GM18517 (cell line): Measurements from ENCODE around the gene ESAM.
"Not testable (repeated sequence)": the region's sequence is repeated elsewhere in the genome, so short reads cannot be mapped to it uniquely, and the experiment has no call there.

Source experiments
- ATAC-seq: cut with Tn5 transposase; IDR thresholded peaks from one replicate; pipeline ENCODE4 v1.9.1; 2021; ENCODE audit warnings: mild to moderate bottlenecking, moderate library complexity; ENCODE audit not compliant: unreplicated experiment

The ESAM gene

DNA sequence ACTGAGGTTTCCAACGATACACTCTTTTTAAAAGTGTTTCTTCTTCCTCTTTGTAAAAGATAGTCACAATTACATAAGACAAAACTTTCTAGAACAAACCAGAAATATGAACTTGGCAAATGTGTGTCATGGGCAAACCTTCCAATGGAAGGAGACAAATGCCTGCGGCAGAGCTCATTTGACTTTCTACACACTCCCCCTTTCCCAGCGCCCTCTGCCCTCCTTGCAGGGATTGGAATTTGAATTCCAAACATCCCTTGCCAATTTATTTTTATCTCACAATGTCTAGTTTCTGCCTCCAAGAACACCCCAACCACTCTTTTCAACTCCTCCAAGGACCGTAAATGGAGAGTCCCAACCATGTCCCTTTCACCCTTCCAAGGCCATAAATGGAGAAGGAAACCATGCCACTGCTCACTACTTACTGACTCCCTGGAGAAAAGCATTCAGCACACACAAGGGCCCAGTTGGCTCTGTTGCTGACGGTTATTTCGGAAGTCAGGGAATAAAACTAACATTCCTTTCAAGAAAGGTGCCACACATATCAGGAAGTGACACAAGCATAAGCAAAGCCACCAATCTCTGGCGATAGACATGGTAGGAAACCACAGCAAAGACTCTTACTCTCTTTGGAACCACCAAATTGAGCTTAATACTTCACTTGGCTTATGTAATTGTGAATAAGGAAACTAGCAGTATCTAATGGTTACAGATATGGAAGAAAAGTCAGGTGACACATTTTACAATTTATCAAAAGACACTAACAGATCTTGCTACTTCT lies 15.0 kb upstream of the ESAM start:
- ATAC-seq, result no peak

DNA sequence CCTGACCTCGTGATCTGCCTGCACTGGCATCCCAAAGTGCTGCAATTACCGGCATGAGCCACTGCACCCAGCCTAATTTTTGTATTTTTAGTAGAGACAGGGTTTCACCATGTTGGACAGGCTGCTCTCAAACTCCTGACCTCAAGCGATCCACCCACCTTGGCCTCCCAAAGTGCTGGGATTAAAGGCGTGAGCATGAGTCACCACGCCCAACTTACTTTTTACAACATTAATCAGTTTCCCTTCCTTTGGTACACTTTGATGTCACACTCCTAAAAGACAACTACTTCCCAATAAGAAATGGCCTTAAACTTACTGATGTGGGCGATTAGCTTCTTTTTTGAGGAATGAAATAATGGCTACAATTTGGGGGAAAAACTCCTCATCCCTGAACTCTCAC lies 8.9 kb upstream of the ESAM start:
- not testable (repeated sequence) for ATAC-seq

DNA sequence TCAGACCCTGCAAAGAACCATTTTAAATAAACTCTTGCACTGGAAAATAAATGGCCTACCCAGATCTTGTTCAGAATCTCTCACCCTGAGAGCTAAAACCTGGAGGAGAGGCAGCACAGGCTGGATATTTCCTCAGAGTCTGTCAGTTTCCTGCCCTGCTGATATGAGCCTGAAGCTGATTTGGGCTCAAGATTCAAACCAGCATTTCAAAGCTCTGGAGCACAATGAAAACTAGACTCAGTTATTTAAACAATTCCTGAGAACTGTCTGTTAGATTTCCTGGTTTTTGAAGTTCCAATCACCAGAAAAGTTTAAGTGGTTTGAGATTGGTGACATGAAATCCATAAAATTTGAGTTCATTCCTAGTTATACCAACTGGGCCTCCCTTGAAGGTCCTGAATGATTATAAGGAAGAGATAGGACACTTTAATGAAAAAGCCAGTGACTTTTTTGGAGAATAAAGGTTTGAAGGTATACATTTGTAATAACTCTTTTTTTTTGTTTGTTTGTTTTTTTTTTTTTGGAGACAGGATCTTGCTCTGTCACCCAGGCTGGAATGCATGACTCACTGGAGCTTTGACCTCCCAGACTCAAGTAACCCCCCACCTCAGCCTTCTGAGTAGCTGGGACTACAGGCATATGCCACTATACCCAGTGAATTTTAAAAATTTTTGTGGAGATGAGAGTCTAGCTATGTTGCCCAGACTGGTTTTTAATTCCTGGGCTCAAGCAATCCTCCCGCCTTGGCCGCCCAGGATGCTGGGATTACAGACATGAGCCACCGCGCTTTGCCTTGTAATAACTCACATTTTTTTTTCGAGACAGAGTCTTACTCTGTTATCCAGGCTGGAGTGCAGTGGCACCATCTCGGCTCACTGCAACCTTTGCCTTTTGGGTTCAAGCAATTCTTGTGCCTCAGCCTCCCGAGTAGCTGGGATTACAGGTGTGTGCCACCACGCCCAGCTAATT lies 8.0 kb upstream of the ESAM start:
- ATAC-seq, result no peak

DNA sequence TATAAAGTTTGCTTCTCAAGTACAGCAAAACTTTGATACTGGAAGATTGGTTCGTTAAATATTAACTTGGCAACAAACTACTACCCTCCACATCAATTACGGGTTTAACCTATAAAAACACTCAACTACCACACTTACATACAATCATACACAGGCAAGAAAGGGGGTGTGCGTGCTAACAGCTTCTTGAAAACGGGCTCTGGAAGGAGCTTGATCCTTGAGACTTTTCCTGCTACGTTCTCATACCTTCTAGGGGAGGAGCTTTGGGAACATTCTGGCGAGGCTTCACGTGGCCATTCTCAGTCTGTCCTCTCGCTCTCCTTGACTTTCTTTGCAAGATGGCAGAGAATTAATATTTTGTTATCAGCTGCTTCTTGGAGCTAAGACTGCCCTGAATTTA lies 6.8 kb upstream of the ESAM start:
- ATAC-seq, result no peak

DNA sequence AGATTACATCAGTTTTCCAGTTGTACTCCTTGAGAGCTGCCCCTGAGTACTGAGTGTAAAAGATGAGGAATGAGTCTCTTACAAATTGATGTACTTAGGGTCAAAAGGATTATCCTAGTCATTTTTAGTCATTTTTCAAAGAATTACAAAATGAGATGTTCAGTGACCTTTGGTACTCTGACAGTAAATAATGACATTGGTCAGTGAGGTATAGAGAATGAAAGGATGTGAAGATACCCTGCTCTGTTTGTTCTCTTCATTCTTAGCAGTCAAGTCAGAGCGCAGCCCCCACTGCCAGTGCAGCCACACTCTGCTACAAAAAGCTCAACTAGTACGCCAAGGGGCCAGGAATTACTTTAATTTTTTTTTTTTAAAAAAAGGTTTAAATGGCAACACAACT lies 4.1 kb upstream of the ESAM start:
- ATAC-seq, result no peak

DNA sequence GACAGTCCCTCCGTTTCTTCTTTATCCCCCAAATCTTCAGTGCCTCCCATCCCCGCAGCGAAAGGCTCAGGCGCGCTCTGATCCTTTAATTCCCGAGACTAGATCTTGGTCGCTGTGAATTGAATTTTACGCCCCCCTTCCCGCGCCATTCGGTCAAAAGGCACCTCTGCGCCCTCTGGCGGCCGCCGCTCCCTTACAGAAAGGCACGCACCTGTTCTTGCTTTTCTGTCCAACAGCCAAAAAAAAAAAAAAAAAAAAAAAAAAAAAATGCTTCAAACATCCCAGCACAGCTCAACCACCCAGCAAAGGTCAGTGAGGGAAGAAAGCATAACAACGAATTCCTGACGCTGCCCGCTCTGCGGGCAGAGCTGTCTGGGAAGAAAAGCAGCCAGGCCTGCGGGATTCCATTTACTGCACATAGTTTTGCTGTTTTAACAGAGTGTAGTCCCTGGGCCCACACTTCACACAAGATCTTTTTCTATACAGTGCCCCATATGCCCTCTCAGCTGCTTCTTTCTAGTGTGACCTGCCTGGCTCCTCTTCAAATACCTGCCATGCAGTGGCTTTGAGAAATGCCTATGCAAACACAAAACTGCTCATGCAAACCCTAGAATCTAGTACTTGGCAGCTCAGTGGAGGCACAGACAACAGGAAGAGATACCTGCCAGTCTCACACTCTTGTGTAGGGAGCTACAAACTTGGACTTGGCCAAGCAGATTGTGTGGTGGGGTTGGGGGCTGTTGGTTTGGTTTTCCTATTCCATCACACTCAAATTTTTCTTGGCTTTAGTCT lies 1.3 kb upstream of the ESAM start:
- no peak for ATAC-seq

DNA sequence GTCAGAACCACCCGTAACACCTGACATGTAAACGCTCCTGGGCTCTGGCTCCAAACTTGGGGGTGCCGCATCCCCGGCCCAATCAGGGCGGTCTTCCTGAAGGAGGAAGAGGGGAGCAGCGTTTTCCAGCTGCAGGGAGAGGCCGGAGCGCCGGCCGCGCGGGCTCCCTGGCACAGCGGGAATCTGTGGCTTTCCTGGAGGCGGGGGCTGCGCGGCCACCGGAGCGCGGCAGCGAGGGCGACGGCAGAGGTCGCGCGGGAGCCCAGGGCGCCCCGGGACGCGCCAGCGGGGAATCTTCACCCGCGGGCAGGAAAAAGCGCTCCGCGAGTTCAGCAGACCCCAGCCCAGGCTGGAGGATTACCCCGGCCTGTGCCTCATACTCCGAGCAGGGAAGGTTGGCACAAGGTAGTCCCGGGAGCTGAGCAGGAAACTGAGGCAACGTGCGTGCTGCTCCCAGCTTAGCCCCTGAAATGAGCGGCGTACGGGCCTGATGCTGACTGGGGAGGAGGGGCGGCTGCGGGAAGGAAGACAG lies 600 bp upstream of the ESAM start:
- ATAC-seq, result peak; percentile 16

DNA sequence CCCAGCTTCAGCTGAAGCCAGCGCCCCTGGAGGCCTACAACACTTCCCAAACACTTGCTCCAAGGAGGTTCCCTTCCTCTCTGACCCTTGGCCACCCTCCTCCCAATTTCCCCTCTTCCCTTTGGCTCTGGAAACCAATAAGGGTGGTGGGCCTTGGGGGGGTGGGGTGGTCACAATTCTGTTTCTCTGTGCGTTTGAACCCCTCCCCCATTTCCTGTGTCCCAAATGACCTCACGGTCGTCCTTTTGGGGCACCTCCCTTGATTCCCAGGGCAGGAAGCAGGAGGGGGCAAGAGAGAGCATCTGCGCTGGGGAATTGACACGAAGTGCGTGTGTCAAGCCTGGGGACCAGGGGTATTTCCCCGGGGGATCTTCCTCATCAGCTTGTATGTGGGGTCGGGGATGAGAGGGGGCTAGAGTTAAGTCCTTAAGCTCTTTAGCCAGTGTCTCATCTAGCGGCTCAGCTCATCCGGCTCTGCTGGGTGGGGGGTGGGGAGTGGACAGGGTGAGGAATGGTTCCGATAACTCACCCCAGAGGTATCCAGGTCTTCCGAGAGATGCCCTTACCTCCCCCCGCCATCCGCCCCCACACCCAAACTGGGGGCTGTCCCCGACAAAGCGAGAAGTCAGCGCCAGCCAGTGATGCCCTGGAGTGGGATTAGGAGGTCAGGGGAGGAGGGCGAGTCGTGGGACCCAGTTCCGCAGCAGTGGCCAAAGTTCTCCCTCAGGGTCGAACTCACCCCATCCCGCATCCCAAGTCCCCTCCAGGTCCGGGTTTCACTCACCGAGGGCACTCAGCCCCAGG lies 587 bp downstream of the ESAM start:
- ATAC-seq, result peak; percentile 2

DNA sequence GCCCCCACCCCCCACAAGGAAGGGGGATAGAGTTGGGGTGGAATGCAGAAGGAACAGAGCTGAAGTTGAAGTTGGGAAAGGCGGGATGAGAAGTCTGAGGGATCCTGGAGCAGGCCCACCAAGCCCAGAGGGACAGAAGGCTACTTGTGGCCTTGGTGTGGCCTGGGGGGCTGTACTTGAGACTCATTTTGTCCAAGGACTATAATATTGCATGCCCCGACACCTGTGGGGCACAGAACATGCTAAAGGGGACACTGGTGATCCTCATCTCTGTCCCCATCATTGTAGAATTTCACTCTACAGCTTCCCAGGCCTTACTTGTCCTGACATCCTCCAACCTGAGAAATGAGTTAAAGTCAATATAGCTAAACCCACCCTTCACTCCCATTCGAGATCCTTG lies 1.3 kb downstream of the ESAM start:
- no peak for ATAC-seq

DNA sequence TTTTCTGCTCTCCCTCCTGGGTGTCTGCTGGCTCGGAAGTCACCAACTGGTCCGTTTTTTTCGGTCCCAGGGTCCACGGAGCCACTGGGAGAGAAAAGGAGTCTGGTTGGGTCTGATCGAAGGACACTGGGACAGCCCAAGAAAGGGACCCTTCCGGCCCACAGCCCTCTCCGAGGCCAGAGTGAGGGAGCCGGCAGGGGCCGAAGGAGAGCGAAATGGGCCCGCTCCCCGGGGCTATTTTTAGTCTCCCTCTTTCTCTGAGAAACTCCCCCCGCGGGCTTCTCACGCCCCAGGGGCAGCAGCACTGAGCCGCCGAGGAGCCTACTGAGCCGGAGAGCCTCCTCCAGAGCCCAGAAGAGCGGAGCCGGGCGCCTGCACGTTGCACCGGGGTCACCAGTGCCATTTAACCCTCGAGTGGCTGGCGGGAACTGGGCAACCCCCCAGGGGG lies 1.9 kb downstream of the ESAM start:
- ATAC-seq, result peak; percentile 41

DNA sequence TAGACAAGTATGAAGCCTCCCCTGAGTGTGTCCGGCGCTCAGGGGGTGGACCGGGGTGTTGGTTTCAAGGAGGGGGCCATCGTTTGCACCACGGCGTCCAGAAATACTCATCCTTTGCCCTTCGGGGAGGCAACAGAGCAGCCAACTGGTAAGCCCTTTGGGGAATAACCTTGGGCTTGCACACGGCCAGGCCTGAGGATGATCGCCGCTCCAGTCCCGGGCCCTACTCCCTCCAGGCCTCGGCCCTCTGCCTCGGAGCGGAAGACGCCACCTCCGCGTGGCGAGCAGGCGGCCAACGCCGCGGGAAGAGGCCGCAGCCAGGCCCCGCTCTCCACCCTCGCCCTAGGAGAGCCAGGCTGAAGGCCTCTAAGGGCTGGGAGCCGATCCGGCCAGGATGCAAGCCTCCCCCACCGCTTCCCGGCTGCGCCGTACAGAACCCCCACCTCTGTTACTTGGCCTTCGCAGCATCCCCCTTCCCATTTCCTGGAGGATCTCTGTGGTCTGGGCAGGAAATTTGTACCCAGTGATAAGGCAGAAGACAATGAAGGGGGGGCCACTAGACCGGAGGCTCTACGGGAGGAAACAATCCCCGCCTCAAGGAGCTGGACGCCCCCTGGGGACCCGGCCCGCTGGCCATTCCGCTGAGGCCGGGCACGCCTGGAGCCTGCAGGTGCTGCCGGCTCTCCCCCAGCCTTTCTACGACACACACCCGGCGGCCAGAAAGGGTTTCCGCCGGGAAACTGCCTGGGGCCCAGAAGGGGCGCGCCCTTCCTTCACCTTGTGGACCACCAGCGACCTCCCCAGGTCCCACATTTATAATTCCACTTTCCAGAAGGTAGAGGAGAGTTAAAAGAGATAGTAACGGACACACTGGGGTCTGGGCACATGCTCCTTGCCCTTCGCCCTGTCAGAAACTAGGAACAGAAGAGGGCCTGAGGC lies 2.6 kb downstream of the ESAM start:
- ATAC-seq, result no peak

DNA sequence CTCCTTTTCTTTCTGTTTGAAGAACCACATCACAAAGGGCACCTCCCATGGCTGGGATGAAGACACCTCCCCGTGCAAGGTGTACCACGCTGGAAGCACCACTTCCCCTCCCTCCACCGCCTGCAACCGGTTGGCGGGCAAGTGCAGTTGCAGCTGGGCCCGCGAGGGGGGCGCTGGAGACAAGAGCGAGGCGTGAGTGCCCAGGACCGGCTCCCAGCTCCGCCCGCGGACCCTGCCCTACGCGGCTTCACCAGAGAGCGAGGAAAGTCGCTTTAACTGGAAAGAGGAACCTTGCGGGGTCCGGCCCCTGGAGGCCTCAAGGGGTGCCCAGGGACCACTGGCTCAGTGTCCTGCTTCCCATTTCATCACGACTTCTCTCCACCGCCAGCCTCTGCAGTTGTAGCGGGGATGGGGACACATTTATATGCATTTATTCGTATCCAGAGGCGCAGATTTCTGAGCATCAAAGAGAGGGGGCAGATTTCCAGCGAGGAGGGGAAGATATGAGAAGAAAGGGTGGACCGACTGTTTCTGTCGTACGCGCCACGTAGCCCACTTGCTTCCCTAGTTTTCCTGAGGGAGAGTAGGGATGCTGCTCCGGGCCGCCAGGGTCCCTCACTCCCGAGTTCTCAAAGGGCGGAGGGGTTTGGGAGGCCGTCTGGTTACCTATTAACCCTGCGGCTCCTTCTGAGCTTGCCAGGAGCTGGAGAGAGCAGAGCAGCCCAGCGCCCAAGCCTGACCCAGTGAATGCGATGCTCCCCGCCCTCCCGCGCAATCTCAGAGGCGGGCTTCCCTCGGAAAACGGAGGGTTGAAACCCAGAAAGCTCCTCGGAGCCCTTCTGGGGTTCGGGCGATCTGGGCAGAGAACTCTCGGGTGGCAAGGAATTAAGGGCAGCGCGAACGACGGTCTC lies 3.5 kb downstream of the ESAM start:
- peak; percentile 41 for ATAC-seq

DNA sequence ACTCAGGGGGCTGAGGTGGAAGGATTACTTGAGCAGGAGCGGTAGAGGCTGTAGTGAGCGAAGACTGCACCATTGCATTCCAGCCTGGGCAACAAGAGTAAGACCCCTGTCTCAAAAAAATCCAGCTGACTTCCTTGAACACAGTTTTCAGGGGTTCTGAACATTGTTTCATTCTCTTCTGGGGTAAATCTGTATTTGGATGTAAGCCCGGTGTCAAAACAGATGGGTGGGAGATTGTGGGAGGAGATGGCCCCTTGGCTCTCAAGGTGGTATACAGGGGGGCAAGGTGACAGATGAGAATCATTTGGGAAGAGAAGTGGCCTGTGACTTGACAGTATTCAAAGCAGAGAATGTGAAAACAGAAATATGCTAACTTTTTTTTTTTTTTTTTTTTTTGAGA lies 4.8 kb downstream of the ESAM start:
- no peak for ATAC-seq

DNA sequence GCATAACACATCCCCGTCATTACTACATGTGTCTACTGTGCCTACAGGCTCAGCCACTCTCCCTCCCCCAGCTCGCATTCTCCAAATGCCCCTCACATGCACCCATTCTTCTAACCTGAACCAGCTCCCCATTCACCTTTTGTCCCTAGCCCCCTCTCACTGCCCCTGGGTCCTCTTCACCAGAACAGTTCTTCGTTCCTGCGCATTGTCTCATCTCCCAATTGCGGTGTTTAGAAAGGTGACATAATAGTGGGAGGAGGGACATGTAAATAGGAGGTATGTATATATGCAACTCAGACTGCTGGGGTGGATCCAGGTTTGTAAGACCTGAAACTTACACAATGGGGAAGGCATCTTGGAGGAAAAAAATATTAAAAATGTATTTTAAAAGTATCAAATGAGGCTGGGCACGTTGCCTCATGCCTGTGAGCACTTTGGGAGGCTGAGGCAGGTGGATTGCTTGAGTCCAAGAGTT lies 5.3 kb downstream of the ESAM start:
- ATAC-seq, result no peak

DNA sequence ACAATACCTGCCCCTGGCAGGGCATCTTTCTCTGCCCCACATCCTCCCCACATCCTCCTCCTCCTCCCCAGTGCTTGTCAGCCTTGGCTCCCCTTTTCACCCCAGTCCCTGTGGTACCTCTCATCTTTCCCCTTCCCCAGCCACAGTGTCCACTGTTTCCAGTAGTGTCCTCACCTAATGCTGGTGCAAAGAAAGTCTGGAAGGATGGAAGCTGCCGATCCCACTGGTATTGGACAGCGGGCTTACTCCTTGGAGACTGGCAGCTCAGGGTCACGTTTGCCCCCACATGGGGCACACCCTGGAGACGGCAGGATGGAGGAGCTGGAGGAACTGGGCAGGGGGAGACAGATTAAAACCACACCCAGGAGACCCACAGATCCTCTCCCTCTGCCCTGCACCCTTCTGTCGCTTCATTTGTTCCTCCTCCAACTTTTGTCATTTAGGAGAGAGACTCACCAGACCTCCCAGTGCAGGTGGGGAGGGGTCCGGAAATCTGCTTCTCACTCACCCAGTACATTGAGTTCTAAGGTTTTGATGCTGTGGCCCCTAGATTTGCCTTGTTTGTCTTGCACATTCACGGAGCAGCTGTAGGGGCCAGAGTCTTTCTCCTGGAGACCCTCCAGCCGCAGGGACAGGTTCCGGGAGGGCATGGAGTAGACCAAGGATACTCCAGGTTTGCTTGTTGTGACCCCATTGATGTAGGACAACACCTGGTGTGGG lies 5.9 kb downstream of the ESAM start:
- no peak for ATAC-seq

DNA sequence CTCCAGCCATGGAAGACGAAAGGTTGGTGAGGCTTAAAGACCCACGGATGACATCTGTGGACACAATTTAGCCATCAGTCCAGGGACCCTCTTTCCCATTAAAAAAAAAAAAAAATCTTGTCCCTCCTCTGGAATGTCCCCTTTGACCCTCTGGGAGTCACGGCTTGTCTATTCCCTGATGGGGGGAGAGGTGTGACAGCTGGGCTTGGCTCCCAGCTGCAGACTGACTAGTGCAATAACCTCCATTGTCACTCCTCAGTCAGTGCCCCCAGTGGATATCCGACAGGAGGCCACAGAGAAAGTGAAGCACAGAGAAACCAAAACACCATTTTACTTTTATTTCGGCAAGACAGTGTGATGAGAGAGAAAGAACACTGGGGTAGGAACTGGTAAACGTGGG lies 7.4 kb downstream of the ESAM start:
- ATAC-seq, result no peak

DNA sequence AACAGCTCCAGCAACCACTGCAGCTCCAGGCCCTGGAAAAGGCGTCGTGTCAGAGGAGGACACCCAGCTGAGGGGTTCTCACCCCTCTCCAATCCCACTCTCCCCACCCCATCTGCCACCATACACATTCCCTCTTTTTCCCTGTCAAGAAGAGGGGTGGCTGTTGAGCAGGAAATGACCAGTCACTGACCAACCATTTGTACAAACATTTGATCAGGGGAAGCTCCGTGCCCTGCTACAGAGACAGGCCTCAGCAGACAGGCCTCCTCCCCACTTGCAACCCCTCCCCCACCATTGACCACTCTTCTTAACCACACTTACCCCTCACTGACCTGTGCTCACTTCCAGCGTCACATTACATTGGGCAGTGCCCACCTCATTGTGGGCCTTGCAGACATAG lies 7.8 kb downstream of the ESAM start:
- ATAC-seq, result no peak
